HCT116 (cell line): ENCODE data around the gene GBX1. TPM values are rescaled to one million over a fixed set of nuclear protein-coding genes. Genes with fewer than 3 reads are reported as not detected.

Source experiments
- ATAC-seq: fragments of 200-7000 bp; cut with Tn5 transposase; 2 replicates; pipeline ENCODE4 v1.9.1; 2020; ENCODE audit warnings: mild to moderate bottlenecking, moderate library complexity
- BruUV-seq: library from RNA; stranded (reverse); fragments of 400-500 nt; replicated peaks from 2 replicates; lab custom pipeline; 2021; lab: Mats Ljungman, UMichigan
- CTCF ChIA-PET: fragments of 300-600 bp; sonication (Branson Sonifier 250); formaldehyde crosslinking; loops from one replicate; lab custom pipeline; 2021; ENCODE audit warnings: antibody characterized with exemption; lab: Charles Lee
- POLR2A ChIA-PET: fragments of 300-600, 350-600 bp; sonication (Branson Sonifier 250); formaldehyde crosslinking; loops from one replicate; lab custom pipeline; 2021; ENCODE audit warnings: antibody characterized with exemption; lab: Charles Lee
- RAD21 ChIA-PET, 2 experiments: fragments of 300-600 bp; sonication (Branson Sonifier 250); formaldehyde crosslinking; loops; one replicate each; lab custom pipeline; 2023; ENCODE audit warnings: low total read pairs in 2 of 2; ENCODE audit not compliant: uncharacterized antibody in 2 of 2, unreplicated experiment in 2 of 2, low non-redundant PET in 1 of 2; lab: Charles Lee
- DNase-seq: peaks from one replicate; pipeline ENCODE4 v3.0.0-alpha.2; 2010; ENCODE audit warnings: low read depth, low spot score
- H2AFZ ChIP-seq: fragments of 200-600 bp; shearing (Covaris generic), sonication (generic); 2 replicates; pipeline ENCODE4 v1.6.1; 2017; ENCODE audit warnings: low read depth, mixed run types, mixed read lengths, antibody characterized with exemption, low read length; ENCODE audit not compliant: poor library complexity, severe bottlenecking
- H3K27ac ChIP-seq: 2 replicates; pipeline ENCODE4 v1.5.1; 2012; ENCODE audit warnings: low read depth, low read length
- H3K27me3 ChIP-seq: fragments of 200-600 bp; sonication (generic); 2 replicates; pipeline ENCODE4 v1.6.1; 2016; ENCODE audit warnings: mixed run types, low read length, mixed read lengths; ENCODE audit not compliant: insufficient read depth
- H3K36me3 ChIP-seq, 2 experiments: fragments of 200-500 bp in 1 of 2; fragments of 200-600 bp in 1 of 2; sonication (Bioruptor generic) in 1 of 2; sonication (generic) in 1 of 2; 2 replicates each; pipeline versions ENCODE4 v1.5.1 to v1.6.1; 2014 to 2016; ENCODE audit warnings: low read length in 2 of 2, inconsistent platforms in 1 of 2, mixed read lengths in 1 of 2, mixed run types in 1 of 2; ENCODE audit not compliant: insufficient read depth in 2 of 2, control insufficient read depth in 1 of 2
- H3K4me1 ChIP-seq, 2 experiments: fragments of 200-600 bp in 1 of 2; sonication (generic) in 1 of 2; 2 replicates each; pipeline versions ENCODE4 v1.5.1 to v1.6.1; 2012 to 2017; ENCODE audit warnings: low read length in 2 of 2, inconsistent platforms in 1 of 2, mild to moderate bottlenecking in 1 of 2, mixed read lengths in 1 of 2, mixed run types in 1 of 2, moderate library complexity in 1 of 2; ENCODE audit not compliant: insufficient read depth in 2 of 2, control insufficient read depth in 1 of 2
- H3K4me2 ChIP-seq: fragments of 200-600 bp; sonication (generic); 2 replicates; pipeline ENCODE4 v1.6.1; 2017; ENCODE audit warnings: mixed run types, low read length, mixed read lengths
- H3K4me3 ChIP-seq, 2 experiments: fragments of 200-600 bp in 1 of 2; sonication (generic) in 1 of 2; replicated peaks in 1 of 2; 2 replicates each; pipeline ENCODE4 v1.5.1; 2011 to 2016; ENCODE audit warnings: low read length in 2 of 2, control low read depth in 1 of 2, low read depth in 1 of 2, mild to moderate bottlenecking in 1 of 2, mixed read lengths in 1 of 2, mixed run types in 1 of 2
- H3K79me2 ChIP-seq: fragments of 200-600 bp; sonication (generic); 2 replicates; pipeline ENCODE4 v1.6.1; 2017; ENCODE audit warnings: mild to moderate bottlenecking, mixed run types, low read length, moderate library complexity, mixed read lengths; ENCODE audit not compliant: insufficient read depth
- H3K9ac ChIP-seq: fragments of 200-600 bp; sonication (generic); 2 replicates; pipeline ENCODE4 v1.6.1; 2016; ENCODE audit warnings: low read length, mixed read lengths
- H3K9me2 ChIP-seq: fragments of 200-600 bp; sonication (generic), shearing (Covaris generic); 2 replicates; pipeline ENCODE4 v1.6.1; 2017; ENCODE audit warnings: mixed run types, mild to moderate bottlenecking, moderate library complexity; ENCODE audit not compliant: insufficient read depth
- H3K9me3 ChIP-seq, 2 experiments: fragments of 200-500 bp in 1 of 2; fragments of 200-600 bp in 1 of 2; sonication (Bioruptor generic) in 1 of 2; sonication (generic) in 1 of 2; 2 replicates each; pipeline ENCODE4 v1.6.1; 2014 to 2017; ENCODE audit warnings: low read length in 2 of 2, mixed read lengths in 2 of 2, inconsistent platforms in 1 of 2, low read depth in 1 of 2, mild to moderate bottlenecking in 1 of 2, mixed run types in 1 of 2, moderate library complexity in 1 of 2; ENCODE audit not compliant: control insufficient read depth in 1 of 2, insufficient read depth in 1 of 2
- H4K20me1 ChIP-seq: fragments of 200-600 bp; sonication (generic), shearing (Covaris generic); 2 replicates; pipeline ENCODE4 v1.6.1; 2017; ENCODE audit warnings: mixed run types, mild to moderate bottlenecking, moderate library complexity; ENCODE audit not compliant: insufficient read depth
- CBX3 ChIP-seq: IDR thresholded peaks from 2 replicates; pipeline ENCODE4 v1.6.1; 2012; ENCODE audit warnings: low read depth
- CEBPB ChIP-seq: IDR thresholded peaks from 2 replicates; pipeline ENCODE4 v1.6.1; 2012; ENCODE audit warnings: low read depth
- CTCF ChIP-seq, 3 experiments: fragments of 200-600 bp in 1 of 3; sonication (generic) in 1 of 3; IDR thresholded peaks in 2 of 3; conservative IDR thresholded peaks in 1 of 3; 2 replicates each; pipeline ENCODE4 v1.5.1; 2012 to 2017; ENCODE audit warnings: low read depth in 2 of 3, low read length in 2 of 3, antibody characterized with exemption in 1 of 3, borderline replicate concordance in 1 of 3, control low read depth in 1 of 3, mild to moderate bottlenecking in 1 of 3, mixed read lengths in 1 of 3, mixed run types in 1 of 3, moderate library complexity in 1 of 3; ENCODE audit not compliant: insufficient read depth in 1 of 3
- EZH2 ChIP-seq: fragments of 200-600 bp; sonication (generic); IDR thresholded peaks from 2 replicates; pipeline ENCODE4 v1.6.1; 2017; ENCODE audit warnings: antibody characterized with exemption, mixed run types
- JUND ChIP-seq: IDR thresholded peaks from 2 replicates; pipeline ENCODE4 v1.6.1; 2012
- POLR2A ChIP-seq: IDR thresholded peaks from 2 replicates; pipeline ENCODE4 v1.7.0; 2011; ENCODE audit warnings: borderline replicate concordance; ENCODE audit not compliant: insufficient read depth, insufficient read length; ENCODE audit errors: extremely low read depth
- SP1 ChIP-seq: IDR thresholded peaks from 2 replicates; pipeline ENCODE4 v1.6.1; 2012; ENCODE audit warnings: low read depth
- ZBTB33 ChIP-seq: IDR thresholded peaks from 2 replicates; pipeline ENCODE4 v1.6.1; 2011; ENCODE audit warnings: mild to moderate bottlenecking, low read length, moderate library complexity; ENCODE audit not compliant: insufficient replicate concordance; ENCODE audit errors: extremely low read depth
- ZFX ChIP-seq: fragments of 450-650 bp; IDR thresholded peaks from 2 replicates; pipeline ENCODE4 v1.6.1; 2017
- intact Hi-C: fragments of 100-400 bp; cut with micrococcal nuclease; formaldehyde crosslinking; loops from 2 replicates; pipeline ENCODE4 v1.10.0; 2022
- total RNA-seq: library from RNA; stranded (reverse); gene quantifications from one replicate; pipeline ENCODE4 v1.2.1, GENCODE V29; 2021; ENCODE audit not compliant: unreplicated experiment

The GBX1 gene
- total RNA-seq, 1 experiment from 2014 or later, result 0.86 TPM

GRCh38 chr7:151210087-151210854 lies 42.8 kb upstream of the GBX1 start, which contains the start of gene H2BK1:
TSS of gene H2BK1 (minus strand) at chr7:151210488. CDS start at chr7:151210318, 170 bp downstream.
- intact Hi-C loops, result no loop called here
- DNase-seq (no peak), ATAC-seq (no peak)
- ChIA-PET CTCF (no interaction called here), RAD21 (no interaction called here), POLR2A (no interaction called here)
- H3K9ac ChIP-seq, result no peak within 1 kb of the TSS
- no peak within 1 kb of the TSS for H3K4me2 ChIP-seq
- no peak within 1 kb of the TSS for H2AFZ ChIP-seq
- no peaks in the 10 kb centered on the region for H3K79me2 ChIP-seq
- H3K36me3 ChIP-seq, result peaks cover 14 to 25% of the 10 kb centered on the region in 2 experiments; a peak in 3 of 4 replicates
- no peak within 1 kb of the TSS for H3K4me3 ChIP-seq
- H4K20me1 ChIP-seq, result no peaks in the 10 kb centered on the region
- TF ChIP-seq CTCF (IDR thresholded peaks at IDR 0.05 in 2 of 3, conservative IDR thresholded peaks at IDR 0.05 in 1 of 3; ENCODE audit: borderline replicate concordance in 1 of 3, insufficient read depth in 1 of 3, low read depth in 2 of 3, low read length in 2 of 3) (no peak), EZH2 (no peak), ZFX (no peak), ZBTB33 (no peak), CBX3 (no peak), CEBPB (no peak), SP1 (no peak), POLR2A (no peak), JUND (no peak)
- H3K27me3 ChIP-seq, result no peaks in the 10 kb centered on the region
- no peak within 1 kb of the TSS for H3K27ac ChIP-seq
- H3K9me3 ChIP-seq, result no peaks in the 10 kb centered on the region
- H3K4me1 ChIP-seq, result no peaks in the 10 kb centered on the region
- H3K9me2 ChIP-seq, result no peaks in the 10 kb centered on the region
- BruUV-seq, result no TSS peak
